Suprapubic skin (tissue), 3 donors: Measurements from ENCODE around the gene TCAP.

Source experiments
- CTCF ChIP-seq, 2 donors: fragments of 200-600 bp in 1 of 2; fragments of 450-650 bp in 1 of 2; sonication (generic) in 1 of 2; IDR thresholded peaks; one replicate each; pipeline ENCODE4 v1.5.1; 2016 to 2019; ENCODE audit warnings: antibody characterized with exemption in 2 of 2, mild to moderate bottlenecking in 1 of 2, moderate library complexity in 1 of 2
- POLR2A ChIP-seq, 2 donors: fragments of 450-650 bp; IDR thresholded peaks; one replicate each; pipeline ENCODE4 v1.6.1; 2017; ENCODE audit warnings: antibody characterized with exemption in 2 of 2, mild to moderate bottlenecking in 2 of 2, moderate library complexity in 2 of 2

GRCh38 chr17:39706383-39706782 lies 41.2 kb downstream of the TCAP start:
- TF ChIP-seq CTCF (IDR thresholded peaks at IDR 0.05) = no peak
- no peak for TF ChIP-seq POLR2A (IDR thresholded peaks at IDR 0.05)
